ENCODE data around the gene TRABD2B.

Gene TRABD2B

GRCh38 chr1:47764461-47765046, 232.6 kb downstream of the TRABD2B start:
- in situ Hi-C loops (cut with MboI; ENCODE audit: low sequenced_read_pairs): no loop called here

GRCh38 chr1:47763591-47764171, 233.5 kb downstream of the TRABD2B start:
- in situ Hi-C loops (cut with MboI; ENCODE audit: low sequenced_read_pairs): no loop called here

GRCh38 chr1:47761974-47762373, 235.2 kb downstream of the TRABD2B start:
- in situ Hi-C loops (cut with MboI; ENCODE audit: low sequenced_read_pairs): no loop called here

- in situ Hi-C loops (cut with MboI; ENCODE audit: low sequenced_read_pairs): no loop called here
Measured at GRCh38 chr1:47761201-47761930, 235.8 kb downstream of the TRABD2B start.

- in situ Hi-C loops (cut with MboI; ENCODE audit: low sequenced_read_pairs): no loop called here
Measured at GRCh38 chr1:47759936-47760629, 237.1 kb downstream of the TRABD2B start.

GRCh38 chr1:47759251-47759935, 237.8 kb downstream of the TRABD2B start:
- in situ Hi-C loops (cut with MboI; ENCODE audit: low sequenced_read_pairs): no loop called here

GRCh38 chr1:47758341-47759250, 238.6 kb downstream of the TRABD2B start:
- in situ Hi-C loops (cut with MboI; ENCODE audit: low sequenced_read_pairs): no loop called here

GRCh38 chr1:47757226-47757975, 239.8 kb downstream of the TRABD2B start:
- in situ Hi-C loops (cut with MboI; ENCODE audit: low sequenced_read_pairs): no loop called here

- in situ Hi-C loops (cut with MboI; ENCODE audit: low sequenced_read_pairs): no loop called here
Measured at GRCh38 chr1:47756411-47756810, 240.8 kb downstream of the TRABD2B start.

GRCh38 chr1:47756006-47756405, 241.2 kb downstream of the TRABD2B start:
- in situ Hi-C loops (cut with MboI; ENCODE audit: low sequenced_read_pairs): no loop called here

- in situ Hi-C loops (cut with MboI; ENCODE audit: low sequenced_read_pairs): no loop called here
Measured at GRCh38 chr1:47755101-47755990, 241.8 kb downstream of the TRABD2B start.

- in situ Hi-C loops (cut with MboI; ENCODE audit: low sequenced_read_pairs): no loop called here
Measured at GRCh38 chr1:47754221-47754620, 243.0 kb downstream of the TRABD2B start.

- in situ Hi-C loops (cut with MboI; ENCODE audit: low sequenced_read_pairs): no loop called here
Measured at GRCh38 chr1:47753808-47754207, 243.4 kb downstream of the TRABD2B start.

GRCh38 chr1:47752559-47752958, 244.6 kb downstream of the TRABD2B start:
- in situ Hi-C loops (cut with MboI; ENCODE audit: low sequenced_read_pairs): no loop called here

- in situ Hi-C loops (cut with MboI; ENCODE audit: low sequenced_read_pairs): no loop called here
Measured at GRCh38 chr1:47751996-47752451, 245.2 kb downstream of the TRABD2B start.

GRCh38 chr1:47751193-47751592, 246.0 kb downstream of the TRABD2B start:
- in situ Hi-C loops (cut with MboI; ENCODE audit: low sequenced_read_pairs): no loop called here

- in situ Hi-C loops (cut with MboI; ENCODE audit: low sequenced_read_pairs): no loop called here
Measured at GRCh38 chr1:47745715-47746609, 251.2 kb downstream of the TRABD2B start.
